ENCODE measurements around the gene ZNF282. TPM values are rescaled to one million over a fixed set of nuclear protein-coding genes. Genes with fewer than 3 reads are reported as not detected.

Gene ZNF282
- total RNA-seq, 1 experiment from 2014 or later = 39.0 TPM

DNA sequence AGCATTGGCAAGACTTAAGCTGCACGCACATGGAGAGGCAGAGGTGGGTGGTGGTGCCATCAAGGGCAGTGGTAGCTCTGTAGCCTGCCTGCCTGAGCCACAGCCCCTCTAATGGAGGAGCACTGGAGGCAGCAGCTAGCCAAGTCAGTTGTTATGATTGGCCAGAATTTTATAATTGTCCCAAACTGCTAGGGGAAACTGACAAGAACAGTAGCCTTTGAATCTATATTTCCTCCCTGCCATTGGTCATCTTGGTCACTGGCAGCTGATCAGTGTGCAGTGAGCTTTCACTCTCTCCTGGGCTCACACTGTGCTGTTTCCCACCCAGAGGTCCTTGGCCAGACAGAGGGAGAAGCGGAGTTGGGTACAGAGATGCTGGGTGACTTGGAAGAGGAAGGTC, 57.0 kb downstream of the ZNF282 start:
- Histone ChIP-seq H3T11ph (ENCODE audit: low read length) (no peak overlapping the region), H3K18ac (ENCODE audit: insufficient read length, low read depth, low read length) (no peak overlapping the region), H3K79me1 (ENCODE audit: insufficient read depth, low read depth, low read length, poor library complexity, severe bottlenecking) (peaks cover 7% of the 10 kb centered on the region), H2AFZ (ENCODE audit: low read length) (no peak overlapping the region), H3K4me2 (ENCODE audit: insufficient read depth, insufficient read length, low read length) (no peak overlapping the region), H3K9ac (ENCODE audit: extremely low read depth, insufficient read length, low read length) (no peak overlapping the region), H4K91ac (ENCODE audit: insufficient read length, low read depth, low read length) (no peak overlapping the region), H3K27me3 (ENCODE audit: insufficient read depth, low read length) (no peaks in the 10 kb centered on the region), H3K23me2 (ENCODE audit: insufficient read length, low read depth, low read length, poor library complexity, severe bottlenecking) (no peaks in the 10 kb centered on the region), H3K23ac (ENCODE audit: insufficient read length, low read depth, low read length) (no peak overlapping the region), H2BK15ac (ENCODE audit: low read depth, low read length) (no peak overlapping the region), H3K4ac (ENCODE audit: low read depth, low read length) (no peak overlapping the region), H3K56ac (ENCODE audit: insufficient read length, low read depth, low read length) (no peak overlapping the region), H2BK20ac (ENCODE audit: low read depth, low read length, poor library complexity, severe bottlenecking) (no peak overlapping the region), H3K9me3 (ENCODE audit: control insufficient read depth, low read depth, low read length) (no peaks in the 10 kb centered on the region), H2BK12ac (ENCODE audit: insufficient read length, low read depth, low read length) (no peak overlapping the region), H2BK5ac (ENCODE audit: insufficient read length, low read length) (no peak overlapping the region), H2AK5ac (ENCODE audit: insufficient read length, low read length) (no peak overlapping the region), H2BK120ac (ENCODE audit: low read depth, low read length, poor library complexity, severe bottlenecking) (no peak overlapping the region), H4K20me1 (ENCODE audit: control insufficient read depth, insufficient read depth, insufficient read length) (no peaks in the 10 kb centered on the region), H3K79me2 (ENCODE audit: insufficient read depth, low read length) (no peaks in the 10 kb centered on the region; the same call in 1 of the 2 replicates), H4K8ac (replicated peaks; ENCODE audit: insufficient read length, low read depth, low read length) (no peak overlapping the region), H3K14ac (ENCODE audit: insufficient read depth, low read length) (no peak overlapping the region), H3K27ac (ENCODE audit: insufficient read length, low read depth, low read length) (no peak overlapping the region), H4K5ac (ENCODE audit: insufficient read length, low read depth, low read length) (no peak overlapping the region), H3K4me1 (ENCODE audit: insufficient read depth, low read length) (no peaks in the 10 kb centered on the region)
- H3K27me3 Mint-ChIP-seq (ENCODE audit: low read depth) = no peaks in the 10 kb centered on the region
- H3K36me3 Mint-ChIP-seq (ENCODE audit: insufficient read depth in 1 of 3, low read depth in 3 of 3) = peaks cover 22 to 51% (median 49%) of the 10 kb centered on the region in 3 experiments; a peak in 6 of 7 replicates
- H3K27ac Mint-ChIP-seq = no peak overlapping the region
- no peaks in the 10 kb centered on the region for H3K9me3 Mint-ChIP-seq
- no CpG with 5 or more reads among the region's 2 CpGs for WGBS (ENCODE audit: extremely low coverage, insufficient read length, low lambda C conversion rate)
- no peaks in the 10 kb centered on the region for H3K4me1 Mint-ChIP-seq
- TF ChIP-seq, protein P1, sequence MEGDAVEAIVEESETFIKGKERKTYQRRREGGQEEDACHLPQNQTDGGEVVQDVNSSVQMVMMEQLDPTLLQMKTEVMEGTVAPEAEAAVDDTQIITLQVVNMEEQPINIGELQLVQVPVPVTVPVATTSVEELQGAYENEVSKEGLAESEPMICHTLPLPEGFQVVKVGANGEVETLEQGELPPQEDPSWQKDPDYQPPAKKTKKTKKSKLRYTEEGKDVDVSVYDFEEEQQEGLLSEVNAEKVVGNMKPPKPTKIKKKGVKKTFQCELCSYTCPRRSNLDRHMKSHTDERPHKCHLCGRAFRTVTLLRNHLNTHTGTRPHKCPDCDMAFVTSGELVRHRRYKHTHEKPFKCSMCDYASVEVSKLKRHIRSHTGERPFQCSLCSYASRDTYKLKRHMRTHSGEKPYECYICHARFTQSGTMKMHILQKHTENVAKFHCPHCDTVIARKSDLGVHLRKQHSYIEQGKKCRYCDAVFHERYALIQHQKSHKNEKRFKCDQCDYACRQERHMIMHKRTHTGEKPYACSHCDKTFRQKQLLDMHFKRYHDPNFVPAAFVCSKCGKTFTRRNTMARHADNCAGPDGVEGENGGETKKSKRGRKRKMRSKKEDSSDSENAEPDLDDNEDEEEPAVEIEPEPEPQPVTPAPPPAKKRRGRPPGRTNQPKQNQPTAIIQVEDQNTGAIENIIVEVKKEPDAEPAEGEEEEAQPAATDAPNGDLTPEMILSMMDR (conservative IDR thresholded peaks at IDR 0.05) = no peak
- no peak overlapping the region for H3K4me3 Mint-ChIP-seq
- no peak for DNase-seq

Measured in H9 (cell line).